GM06990 (cell line): ENCODE results near the gene DDA1.

ENCODE experiments used
- DNase-seq: peaks from one replicate; pipeline ENCODE4 v3.0.0-alpha.2; 2011; ENCODE audit not compliant: insufficient read length; ENCODE audit errors: extremely low read depth
- H3K27me3 ChIP-seq: replicated peaks from 2 replicates; pipeline ENCODE4 v1.6.0; 2011; ENCODE audit warnings: low read length; ENCODE audit not compliant: control insufficient read depth, insufficient read depth
- H3K36me3 ChIP-seq: 2 replicates; pipeline ENCODE4 v1.5.1; 2011; ENCODE audit warnings: low read length; ENCODE audit not compliant: control insufficient read depth, insufficient read depth
- H3K4me3 ChIP-seq: replicated peaks from 2 replicates; pipeline ENCODE4 v1.5.1; 2011; ENCODE audit warnings: low read depth, mild to moderate bottlenecking, control low read depth, low read length
- TF ChIP-seq, protein P1 (sequence below): IDR thresholded peaks from 2 replicates; pipeline ENCODE4 v1.5.1; 2011; ENCODE audit warnings: low read length, control low read depth, mild to moderate bottlenecking, inconsistent platforms; ENCODE audit not compliant: insufficient read depth, poor library complexity, severe bottlenecking

The DDA1 gene

DNA sequence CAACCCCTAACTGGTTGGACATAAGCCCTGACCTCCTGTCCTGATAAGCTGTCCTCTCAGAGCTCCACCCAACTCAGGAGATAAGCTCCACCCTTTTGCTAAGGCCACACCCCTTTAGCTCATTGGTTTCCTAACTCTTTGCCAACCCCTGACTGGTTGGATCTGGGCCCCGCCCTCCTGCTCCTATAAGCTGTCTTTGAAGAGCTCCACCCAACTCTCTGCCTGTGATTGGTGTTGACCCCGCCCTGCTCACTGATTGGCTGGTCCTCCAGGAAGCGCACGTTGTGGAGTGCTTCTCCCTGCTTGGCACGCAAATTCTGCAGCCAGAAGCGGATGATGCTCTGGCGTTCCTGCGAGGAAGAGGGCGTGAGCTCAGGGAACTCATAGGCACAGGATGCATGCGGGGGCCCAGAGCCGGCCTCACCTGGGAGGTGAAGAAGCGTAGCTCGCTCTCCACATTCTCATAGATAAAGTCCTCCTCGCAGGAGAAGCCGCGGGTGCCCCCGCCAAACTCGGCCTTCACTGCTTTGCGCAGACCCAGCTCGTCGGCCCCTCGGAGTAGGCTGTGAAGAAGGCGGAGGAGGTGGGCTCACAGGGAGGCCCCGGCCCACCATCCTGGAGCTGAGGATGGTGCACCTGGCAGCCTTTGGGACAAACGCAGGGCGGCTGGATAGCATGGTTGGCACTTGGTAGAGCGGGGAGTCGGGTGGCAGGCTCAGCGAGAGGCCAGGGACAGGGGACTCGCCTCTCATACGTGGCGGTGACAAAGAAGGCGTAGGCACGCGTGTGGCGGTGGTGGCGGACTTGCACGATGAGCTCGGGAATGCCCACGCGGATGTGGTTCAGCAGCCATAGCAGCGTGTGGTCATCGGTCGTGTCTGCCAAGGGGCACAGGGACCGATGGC, 23.6 kb downstream of the DDA1 start:
- Histone ChIP-seq H3K27me3 (no peaks in the 10 kb centered on the region; the same call in 1 of the 2 replicates), H3K4me3 (no peak overlapping the region), H3K36me3 (no peaks in the 10 kb centered on the region)
- DNase-seq: no peak
- TF ChIP-seq, protein P1, sequence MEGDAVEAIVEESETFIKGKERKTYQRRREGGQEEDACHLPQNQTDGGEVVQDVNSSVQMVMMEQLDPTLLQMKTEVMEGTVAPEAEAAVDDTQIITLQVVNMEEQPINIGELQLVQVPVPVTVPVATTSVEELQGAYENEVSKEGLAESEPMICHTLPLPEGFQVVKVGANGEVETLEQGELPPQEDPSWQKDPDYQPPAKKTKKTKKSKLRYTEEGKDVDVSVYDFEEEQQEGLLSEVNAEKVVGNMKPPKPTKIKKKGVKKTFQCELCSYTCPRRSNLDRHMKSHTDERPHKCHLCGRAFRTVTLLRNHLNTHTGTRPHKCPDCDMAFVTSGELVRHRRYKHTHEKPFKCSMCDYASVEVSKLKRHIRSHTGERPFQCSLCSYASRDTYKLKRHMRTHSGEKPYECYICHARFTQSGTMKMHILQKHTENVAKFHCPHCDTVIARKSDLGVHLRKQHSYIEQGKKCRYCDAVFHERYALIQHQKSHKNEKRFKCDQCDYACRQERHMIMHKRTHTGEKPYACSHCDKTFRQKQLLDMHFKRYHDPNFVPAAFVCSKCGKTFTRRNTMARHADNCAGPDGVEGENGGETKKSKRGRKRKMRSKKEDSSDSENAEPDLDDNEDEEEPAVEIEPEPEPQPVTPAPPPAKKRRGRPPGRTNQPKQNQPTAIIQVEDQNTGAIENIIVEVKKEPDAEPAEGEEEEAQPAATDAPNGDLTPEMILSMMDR: no peak

DNA sequence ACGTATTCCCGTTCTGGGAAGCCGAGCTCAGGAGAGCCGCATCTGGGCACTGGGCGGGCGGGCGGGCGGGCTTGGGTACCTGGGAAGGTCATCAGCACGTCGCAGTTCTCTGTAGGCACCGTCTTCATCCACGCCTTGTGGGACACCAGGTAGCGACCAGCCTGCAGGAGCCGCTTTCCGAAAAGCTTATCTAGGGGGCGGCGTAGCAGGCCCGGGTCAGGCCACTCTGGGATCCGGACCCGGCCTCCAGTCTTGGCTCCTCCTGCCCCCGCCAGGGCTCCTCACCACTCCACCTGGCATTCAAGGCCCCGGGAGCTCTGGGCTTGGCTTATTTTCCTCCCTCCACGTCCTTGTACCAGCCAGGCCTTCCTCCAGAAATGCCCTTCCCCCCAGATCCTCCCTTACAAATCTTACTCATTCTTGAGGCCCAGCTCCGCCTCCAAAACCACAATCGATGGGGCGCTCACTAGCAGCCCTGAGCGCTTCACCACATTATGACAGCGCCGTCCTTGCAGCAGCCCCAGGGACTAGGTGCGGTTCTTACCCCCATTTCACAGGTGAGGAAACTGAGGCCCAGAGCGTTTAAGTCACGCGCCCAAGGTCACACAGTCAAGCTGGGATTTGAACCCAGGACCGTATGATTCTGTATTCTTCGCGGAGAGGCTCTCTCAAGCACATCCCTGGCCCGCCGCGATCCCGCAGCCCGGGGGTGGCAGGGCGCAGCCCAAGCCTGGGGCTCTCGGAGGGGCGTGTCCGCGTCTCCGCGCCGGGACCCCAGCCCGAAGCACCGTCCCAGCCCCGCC, 24.4 kb downstream of the DDA1 start:
- H3K4me3 ChIP-seq: peak overlapping the region; percentile 64
- DNase-seq: peak; percentile 62
- H3K36me3 ChIP-seq: no peaks in the 10 kb centered on the region
- no peaks in the 10 kb centered on the region; the same call in 1 of the 2 replicates for H3K27me3 ChIP-seq
- TF ChIP-seq, protein P1: no peak

DNA sequence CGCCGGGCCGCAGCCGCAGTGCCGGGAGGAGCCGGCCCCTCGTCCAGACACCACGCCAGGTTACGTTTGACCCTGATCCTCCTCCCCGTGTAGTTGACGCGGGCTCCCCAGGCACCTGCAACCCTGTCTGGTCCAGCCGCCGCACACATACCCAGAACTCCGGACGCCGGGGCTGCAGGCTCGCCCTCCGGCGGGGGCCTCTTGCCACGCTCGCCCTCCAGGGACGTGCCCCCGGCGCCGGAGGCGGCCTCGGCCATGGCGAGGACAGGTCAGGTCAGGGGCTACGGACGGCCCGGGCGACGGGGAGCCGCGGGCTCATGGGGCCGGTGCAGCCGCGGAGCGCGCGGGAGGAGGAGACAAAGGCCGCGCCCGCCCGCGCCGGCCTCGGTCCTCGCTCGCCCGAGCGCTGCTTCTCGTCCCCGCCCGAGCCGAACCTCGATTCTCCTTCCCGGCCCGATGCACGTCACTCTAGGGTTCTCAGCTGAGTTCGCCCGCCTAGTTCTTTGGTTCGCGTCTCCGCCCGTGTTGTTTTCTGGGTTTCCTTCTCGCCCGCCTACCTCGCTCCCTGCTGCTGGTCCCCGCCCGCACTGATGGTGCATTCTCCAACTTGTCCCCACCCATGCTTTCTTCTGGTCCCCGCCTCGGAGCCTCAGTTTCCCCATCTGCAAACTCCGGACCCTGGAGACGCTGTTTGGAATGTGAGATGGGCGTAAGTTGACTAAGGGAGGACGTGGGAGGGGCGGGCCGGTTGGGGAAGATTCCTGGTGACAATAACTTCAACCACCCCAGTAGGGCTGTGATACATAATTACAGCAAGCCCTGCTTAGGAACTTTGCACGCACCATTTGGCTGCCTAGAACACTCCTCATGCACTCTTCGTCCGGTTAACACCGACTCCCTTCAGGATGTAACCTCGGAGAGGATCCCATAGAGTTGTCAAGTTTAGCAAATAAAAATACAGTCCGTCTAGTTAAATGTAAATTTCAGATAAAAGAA, 25.3 kb downstream of the DDA1 start, which contains the start of gene ANO8:
TSS of gene ANO8 (minus strand) at position 442 of the 996 bp plus-strand sequence. CDS start at position 257, 185 bp downstream.
- DNase-seq: peak; percentile 97
- no peaks in the 10 kb centered on the region for H3K36me3 ChIP-seq
- TF ChIP-seq, protein P1: no peak
- peak within 1 kb of the TSS; percentile 64 for H3K4me3 ChIP-seq
- H3K27me3 ChIP-seq: no peaks in the 10 kb centered on the region; the same call in 1 of the 2 replicates

DNA sequence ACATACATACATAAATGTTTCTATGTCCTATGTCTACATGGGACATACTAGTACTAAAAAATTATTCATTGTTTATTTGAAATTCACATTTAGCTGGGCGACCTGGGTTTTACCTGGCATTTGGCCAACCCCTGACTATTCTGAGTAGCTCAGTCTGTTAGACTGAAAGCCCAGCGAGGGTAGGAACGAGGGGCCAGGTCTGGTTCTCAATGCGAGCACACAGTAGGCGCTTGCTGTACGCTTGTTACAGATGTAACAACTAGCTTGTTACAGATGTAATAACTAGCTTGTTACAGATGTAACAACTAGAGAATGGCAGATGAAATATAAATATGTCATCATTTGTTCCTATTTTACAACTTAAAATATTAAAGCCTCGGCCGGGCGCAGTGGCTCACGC, 26.2 kb downstream of the DDA1 start:
- DNase-seq: no peak
- TF ChIP-seq, protein P1: no peak
- no peaks in the 10 kb centered on the region for H3K36me3 ChIP-seq
- no peak overlapping the region for H3K4me3 ChIP-seq
- H3K27me3 ChIP-seq: no peaks in the 10 kb centered on the region
